Hepatocyte (in vitro differentiated cells): ENCODE measurements around the gene THOP1. TPM values are rescaled to one million over a fixed set of nuclear protein-coding genes. Genes with fewer than 3 reads are reported as not detected.

Experiments used
- DNase-seq: peaks from one replicate; pipeline ENCODE4 v3.0.0-alpha.2; 2016; ENCODE audit warnings: low spot score
- H2AFZ ChIP-seq: fragments of 200-600 bp; sonication (generic); 2 replicates; pipeline ENCODE4 v1.6.0; 2016; ENCODE audit warnings: antibody characterized with exemption, mild to moderate bottlenecking
- H3K27ac ChIP-seq: fragments of 200-600 bp; sonication (generic); 2 replicates; pipeline ENCODE4 v1.5.1; 2016; ENCODE audit warnings: mild to moderate bottlenecking
- H3K27me3 ChIP-seq: fragments of 200-600 bp; sonication (generic); 2 replicates; pipeline ENCODE4 v1.6.1; 2016
- H3K36me3 ChIP-seq: fragments of 200-600 bp; sonication (generic); replicated peaks from 2 replicates; pipeline ENCODE4 v1.5.1; 2016; ENCODE audit warnings: low read depth; ENCODE audit not compliant: insufficient read depth
- H3K4me1 ChIP-seq: fragments of 200-600 bp; sonication (generic); 2 replicates; pipeline ENCODE4 v1.5.1; 2016; ENCODE audit warnings: mild to moderate bottlenecking, moderate library complexity; ENCODE audit not compliant: insufficient read depth
- H3K4me2 ChIP-seq: fragments of 200-600 bp; sonication (generic); 2 replicates; pipeline ENCODE4 v1.6.0; 2016
- H3K4me3 ChIP-seq: fragments of 200-600 bp; sonication (generic); 2 replicates; pipeline ENCODE4 v1.5.1; 2016; ENCODE audit warnings: mild to moderate bottlenecking
- H3K79me2 ChIP-seq: fragments of 200-600 bp; sonication (generic); 2 replicates; pipeline ENCODE4 v1.6.0; 2017; ENCODE audit warnings: mild to moderate bottlenecking
- H3K9me2 ChIP-seq: fragments of 200-600 bp; sonication (generic); replicated peaks from 2 replicates; pipeline ENCODE4 v1.6.0; 2017; ENCODE audit warnings: mild to moderate bottlenecking; ENCODE audit not compliant: insufficient read depth
- H3K9me3 ChIP-seq: fragments of 200-600 bp; sonication (generic); 2 replicates; pipeline ENCODE4 v1.5.1; 2016; ENCODE audit warnings: low read depth, mild to moderate bottlenecking
- H4K20me1 ChIP-seq: fragments of 200-600 bp; sonication (generic); 2 replicates; pipeline ENCODE4 v1.6.0; 2016; ENCODE audit warnings: mild to moderate bottlenecking; ENCODE audit not compliant: insufficient read depth, poor library complexity, severe bottlenecking
- EZH2 ChIP-seq: fragments of 200-600 bp; sonication (generic); IDR thresholded peaks from 2 replicates; pipeline ENCODE4 v1.6.1; 2016; ENCODE audit warnings: antibody characterized with exemption, mild to moderate bottlenecking, borderline replicate concordance
- EZH2phosphoT487 ChIP-seq: fragments of 200-600 bp; sonication (generic); IDR thresholded peaks from one replicate; pipeline ENCODE4 v1.6.1; 2018; ENCODE audit warnings: antibody characterized with exemption, mild to moderate bottlenecking, low read depth, moderate library complexity; ENCODE audit not compliant: unreplicated experiment, severe bottlenecking
- WGBS: methylation state at CpG from one replicate; pipeline ENCODE4 v1.1.6; 2016; ENCODE audit warnings: low lambda C conversion rate; ENCODE audit errors: missing lambda C conversion rate; 5-methylcytosine and 5-hydroxymethylcytosine counted together
- polyA plus RNA-seq: library from polyadenylated mRNA; unstranded; fragments of >200 nt; fragmentation: Nextera tagmentation; extraction: Ambion mirVana; gene quantifications from 2 replicates; pipeline ENCODE4 v1.2.1, GENCODE V29; 2016
- total RNA-seq: library from RNA; depleted of rRNA; stranded (reverse); fragments of >200 nt; gene quantifications from 2 replicates; pipeline ENCODE4 v1.2.3, GENCODE V29; 2014
- TF ChIP-seq, protein P1 (sequence below): fragments of 200-600 bp; sonication (generic); IDR thresholded peaks from 2 replicates; pipeline ENCODE4 v1.5.1; 2016; ENCODE audit warnings: antibody characterized with exemption, mild to moderate bottlenecking; ENCODE audit not compliant: poor library complexity

Gene THOP1
- total and polyA plus RNA-seq, 2 experiments from 2014 or later, result 61.4 to 64.3 TPM

DNA sequence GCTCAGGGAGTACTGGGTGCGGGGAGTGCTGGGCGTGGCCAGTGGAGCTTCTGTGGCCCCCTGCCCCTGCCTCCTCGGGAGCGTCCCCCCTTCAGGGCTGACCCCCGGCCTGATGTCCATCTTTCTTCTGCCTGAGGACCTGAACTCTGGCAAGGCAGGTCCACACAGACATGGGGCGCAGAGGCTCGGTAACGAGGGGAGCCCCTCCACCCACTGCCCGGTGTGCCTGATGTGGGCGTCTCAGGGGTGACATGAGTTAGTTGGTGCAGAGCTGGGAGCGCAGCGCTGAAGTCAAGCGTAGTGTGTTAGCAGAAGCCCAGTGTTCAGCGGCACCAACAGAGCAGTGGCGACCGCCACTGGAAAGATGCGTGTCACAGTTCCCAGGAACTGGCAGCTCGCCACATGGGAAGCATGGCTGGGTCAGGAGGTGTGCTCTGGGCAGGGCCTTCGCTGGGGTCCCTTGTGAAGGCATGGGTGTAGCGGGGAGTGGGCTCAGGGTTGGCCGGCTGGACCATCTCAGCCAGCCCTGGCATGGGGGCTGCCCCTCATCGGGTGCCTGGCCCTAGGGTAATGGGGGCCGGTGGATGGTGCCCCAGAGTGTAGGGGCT lies 11.5 kb downstream of the THOP1 start:
- no peaks in the 10 kb centered on the region for H3K79me2 ChIP-seq
- H2AFZ ChIP-seq, result no peak overlapping the region
- no peaks in the 10 kb centered on the region for H3K9me3 ChIP-seq
- no peaks in the 10 kb centered on the region for H3K4me1 ChIP-seq
- WGBS, result 98% methylated on average over 19 of the region's 23 CpGs
- H4K20me1 ChIP-seq, result no peaks in the 10 kb centered on the region
- H3K27ac ChIP-seq, result no peak overlapping the region
- DNase-seq, result no peak
- TF ChIP-seq EZH2, result no peak
- H3K9me2 ChIP-seq, result no peaks in the 10 kb centered on the region
- no peak overlapping the region for H3K4me3 ChIP-seq
- H3K36me3 ChIP-seq, result no peaks in the 10 kb centered on the region
- H3K27me3 ChIP-seq, result no peaks in the 10 kb centered on the region
- H3K4me2 ChIP-seq, result no peak overlapping the region

DNA sequence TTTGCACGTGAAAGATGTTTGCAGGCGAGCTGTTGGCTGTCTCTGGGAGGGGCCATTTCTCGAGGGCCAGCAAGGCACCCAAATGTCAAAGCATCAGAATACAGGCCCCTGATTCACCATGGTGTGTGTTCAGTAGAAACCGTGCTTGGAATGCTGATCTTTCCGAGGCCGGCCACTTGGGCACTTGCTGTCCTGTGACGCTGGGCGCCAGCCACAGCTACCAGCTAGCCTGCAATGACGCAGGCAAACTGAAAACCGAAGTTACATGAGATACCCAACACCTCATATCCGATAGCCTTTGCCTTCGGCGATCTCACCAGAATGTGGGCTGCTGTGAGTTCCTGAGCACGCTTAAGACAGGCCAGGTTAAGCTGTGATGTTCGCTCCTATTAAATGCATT lies 12.0 kb downstream of the THOP1 start:
- H3K4me3 ChIP-seq, result no peak overlapping the region
- H3K9me2 ChIP-seq, result no peaks in the 10 kb centered on the region
- H3K79me2 ChIP-seq, result no peaks in the 10 kb centered on the region
- no peaks in the 10 kb centered on the region for H3K27me3 ChIP-seq
- H3K27ac ChIP-seq, result no peak overlapping the region
- no peak for TF ChIP-seq EZH2
- H3K4me2 ChIP-seq, result no peak overlapping the region
- no peaks in the 10 kb centered on the region for H3K4me1 ChIP-seq
- no peaks in the 10 kb centered on the region for H3K36me3 ChIP-seq
- no peak overlapping the region for H2AFZ ChIP-seq
- no peak for DNase-seq
- H4K20me1 ChIP-seq, result no peaks in the 10 kb centered on the region
- WGBS, result 97% methylated on average over 15 of the region's 15 CpGs
- no peaks in the 10 kb centered on the region for H3K9me3 ChIP-seq

- WGBS, result 98% methylated on average over 16 of the region's 16 CpGs
- Histone ChIP-seq H3K79me2 (no peaks in the 10 kb centered on the region), H3K4me3 (no peak overlapping the region), H4K20me1 (no peaks in the 10 kb centered on the region), H3K36me3 (no peaks in the 10 kb centered on the region), H3K9me2 (no peaks in the 10 kb centered on the region), H3K9me3 (no peaks in the 10 kb centered on the region), H3K27ac (no peak overlapping the region), H2AFZ (no peak overlapping the region), H3K27me3 (no peaks in the 10 kb centered on the region), H3K4me2 (no peak overlapping the region), H3K4me1 (no peaks in the 10 kb centered on the region)
- TF ChIP-seq, protein P1, sequence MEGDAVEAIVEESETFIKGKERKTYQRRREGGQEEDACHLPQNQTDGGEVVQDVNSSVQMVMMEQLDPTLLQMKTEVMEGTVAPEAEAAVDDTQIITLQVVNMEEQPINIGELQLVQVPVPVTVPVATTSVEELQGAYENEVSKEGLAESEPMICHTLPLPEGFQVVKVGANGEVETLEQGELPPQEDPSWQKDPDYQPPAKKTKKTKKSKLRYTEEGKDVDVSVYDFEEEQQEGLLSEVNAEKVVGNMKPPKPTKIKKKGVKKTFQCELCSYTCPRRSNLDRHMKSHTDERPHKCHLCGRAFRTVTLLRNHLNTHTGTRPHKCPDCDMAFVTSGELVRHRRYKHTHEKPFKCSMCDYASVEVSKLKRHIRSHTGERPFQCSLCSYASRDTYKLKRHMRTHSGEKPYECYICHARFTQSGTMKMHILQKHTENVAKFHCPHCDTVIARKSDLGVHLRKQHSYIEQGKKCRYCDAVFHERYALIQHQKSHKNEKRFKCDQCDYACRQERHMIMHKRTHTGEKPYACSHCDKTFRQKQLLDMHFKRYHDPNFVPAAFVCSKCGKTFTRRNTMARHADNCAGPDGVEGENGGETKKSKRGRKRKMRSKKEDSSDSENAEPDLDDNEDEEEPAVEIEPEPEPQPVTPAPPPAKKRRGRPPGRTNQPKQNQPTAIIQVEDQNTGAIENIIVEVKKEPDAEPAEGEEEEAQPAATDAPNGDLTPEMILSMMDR, result no peak
- TF ChIP-seq EZH2phosphoT487 (no peak), EZH2 (no peak)
- DNase-seq, result no peak
These were observed 12.9 kb downstream of the THOP1 start for GRCh38 chr19:2798158-2798685.

- DNase-seq, result no peak
- Histone ChIP-seq H3K4me1 (no peaks in the 10 kb centered on the region), H3K27ac (no peak overlapping the region), H3K4me2 (no peak overlapping the region), H3K9me3 (no peaks in the 10 kb centered on the region), H3K4me3 (no peak overlapping the region), H3K79me2 (no peaks in the 10 kb centered on the region), H4K20me1 (no peaks in the 10 kb centered on the region), H3K9me2 (no peaks in the 10 kb centered on the region), H3K27me3 (no peaks in the 10 kb centered on the region), H2AFZ (no peak overlapping the region), H3K36me3 (no peaks in the 10 kb centered on the region)
- 87% methylated on average over 7 of the region's 7 CpGs for WGBS
- no peak for TF ChIP-seq EZH2
- TF ChIP-seq, protein P1, result no peak
- no peak for TF ChIP-seq EZH2phosphoT487
These were observed 13.4 kb downstream of the THOP1 start for GRCh38 chr19:2798733-2799132.
